Mesothelial cell of epicardium (in vitro differentiated cells): ENCODE measurements around the gene OR10AG1. TPM values are rescaled to one million over a fixed set of nuclear protein-coding genes. Genes with fewer than 3 reads are reported as not detected.

Source experiments
- DNase-seq, 2 experiments: peaks; one replicate each; pipeline ENCODE4 v3.0.0; 2021; ENCODE audit warnings: low spot score in 2 of 2; ENCODE audit not compliant: unreplicated experiment in 2 of 2
- H3K27ac Mint-ChIP-seq: 2 replicates; pipeline ENCODE4 v1.8.0; 2021; ENCODE audit warnings: mixed read lengths
- H3K27me3 Mint-ChIP-seq: 2 replicates; pipeline ENCODE4 v1.8.0; 2021; ENCODE audit warnings: low read depth, mixed read lengths
- H3K36me3 Mint-ChIP-seq: 2 replicates; pipeline ENCODE4 v1.8.0; 2021; ENCODE audit warnings: mixed read lengths
- H3K4me1 Mint-ChIP-seq: 2 replicates; pipeline ENCODE4 v1.8.0; 2021; ENCODE audit warnings: mixed read lengths
- H3K4me3 Mint-ChIP-seq: 2 replicates; pipeline ENCODE4 v1.8.0; 2021; ENCODE audit warnings: mild to moderate bottlenecking, moderate library complexity, mixed read lengths
- H3K9me3 Mint-ChIP-seq: 2 replicates; pipeline ENCODE4 v1.8.0; 2021; ENCODE audit warnings: mixed read lengths
- total RNA-seq: library from RNA; stranded (reverse); gene quantifications from 3 replicates; pipeline ENCODE4 v1.2.1, GENCODE V29; 2021
- TF ChIP-seq, protein P1 (sequence below): fragments of 200-600 bp; sonication (generic); IDR thresholded peaks from one replicate; pipeline ENCODE4 v1.5.0; 2021; ENCODE audit warnings: antibody characterized with exemption; ENCODE audit not compliant: unreplicated experiment

Gene OR10AG1, protein sequence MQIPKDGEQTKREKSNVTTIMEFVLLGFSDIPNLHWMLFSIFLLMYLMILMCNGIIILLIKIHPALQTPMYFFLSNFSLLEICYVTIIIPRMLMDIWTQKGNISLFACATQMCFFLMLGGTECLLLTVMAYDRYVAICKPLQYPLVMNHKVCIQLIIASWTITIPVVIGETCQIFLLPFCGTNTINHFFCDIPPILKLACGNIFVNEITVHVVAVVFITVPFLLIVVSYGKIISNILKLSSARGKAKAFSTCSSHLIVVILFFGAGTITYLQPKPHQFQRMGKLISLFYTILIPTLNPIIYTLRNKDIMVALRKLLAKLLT
- not detected in 3 replicates for total RNA-seq

- H3K27ac Mint-ChIP-seq, result no peak within 1 kb of the TSS
- no peaks in the 10 kb centered on the region for H3K27me3 Mint-ChIP-seq
- H3K4me1 Mint-ChIP-seq, result no peaks in the 10 kb centered on the region
- DNase-seq, result no peak
- no peaks in the 10 kb centered on the region for H3K36me3 Mint-ChIP-seq
- TF ChIP-seq, protein P1, sequence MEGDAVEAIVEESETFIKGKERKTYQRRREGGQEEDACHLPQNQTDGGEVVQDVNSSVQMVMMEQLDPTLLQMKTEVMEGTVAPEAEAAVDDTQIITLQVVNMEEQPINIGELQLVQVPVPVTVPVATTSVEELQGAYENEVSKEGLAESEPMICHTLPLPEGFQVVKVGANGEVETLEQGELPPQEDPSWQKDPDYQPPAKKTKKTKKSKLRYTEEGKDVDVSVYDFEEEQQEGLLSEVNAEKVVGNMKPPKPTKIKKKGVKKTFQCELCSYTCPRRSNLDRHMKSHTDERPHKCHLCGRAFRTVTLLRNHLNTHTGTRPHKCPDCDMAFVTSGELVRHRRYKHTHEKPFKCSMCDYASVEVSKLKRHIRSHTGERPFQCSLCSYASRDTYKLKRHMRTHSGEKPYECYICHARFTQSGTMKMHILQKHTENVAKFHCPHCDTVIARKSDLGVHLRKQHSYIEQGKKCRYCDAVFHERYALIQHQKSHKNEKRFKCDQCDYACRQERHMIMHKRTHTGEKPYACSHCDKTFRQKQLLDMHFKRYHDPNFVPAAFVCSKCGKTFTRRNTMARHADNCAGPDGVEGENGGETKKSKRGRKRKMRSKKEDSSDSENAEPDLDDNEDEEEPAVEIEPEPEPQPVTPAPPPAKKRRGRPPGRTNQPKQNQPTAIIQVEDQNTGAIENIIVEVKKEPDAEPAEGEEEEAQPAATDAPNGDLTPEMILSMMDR, result no peak
- H3K4me3 Mint-ChIP-seq, result no peak within 1 kb of the TSS
- H3K9me3 Mint-ChIP-seq, result no peaks in the 10 kb centered on the region
These were observed at the start of gene OR10AG1 for GRCh38 chr11:55969845-55970244. OR10AG1 (minus strand) TSS chr11:55969945; CDS start chr11:55969907, 38 bp downstream.

DNA sequence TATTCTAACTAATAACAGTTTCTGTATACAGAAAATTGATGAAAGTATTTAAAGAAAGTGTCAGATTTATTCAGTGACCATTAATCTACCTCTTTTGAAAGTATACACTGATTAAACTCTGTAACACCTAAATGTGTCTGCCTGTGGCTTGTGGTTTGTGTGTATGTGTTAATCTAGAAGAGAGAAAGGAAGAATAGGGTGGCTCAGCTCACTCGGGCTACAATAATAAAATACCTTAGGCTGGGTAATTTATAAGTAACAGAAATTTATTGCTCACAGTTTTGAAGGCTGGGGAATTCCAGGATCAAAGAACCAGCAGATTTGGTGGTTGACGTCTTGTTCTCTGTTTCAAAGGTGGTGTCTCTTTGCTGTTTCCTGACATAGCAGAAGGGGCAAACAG is 44.1 kb upstream of the OR10AG1 start:
- TF ChIP-seq, protein P1, result no peak
- Mint-ChIP-seq H3K27me3 (no peaks in the 10 kb centered on the region), H3K4me1 (no peaks in the 10 kb centered on the region), H3K9me3 (peaks cover 6% of the 10 kb centered on the region), H3K4me3 (no peak overlapping the region), H3K36me3 (no peaks in the 10 kb centered on the region), H3K27ac (no peak overlapping the region)
- DNase-seq, result no peak

DNA sequence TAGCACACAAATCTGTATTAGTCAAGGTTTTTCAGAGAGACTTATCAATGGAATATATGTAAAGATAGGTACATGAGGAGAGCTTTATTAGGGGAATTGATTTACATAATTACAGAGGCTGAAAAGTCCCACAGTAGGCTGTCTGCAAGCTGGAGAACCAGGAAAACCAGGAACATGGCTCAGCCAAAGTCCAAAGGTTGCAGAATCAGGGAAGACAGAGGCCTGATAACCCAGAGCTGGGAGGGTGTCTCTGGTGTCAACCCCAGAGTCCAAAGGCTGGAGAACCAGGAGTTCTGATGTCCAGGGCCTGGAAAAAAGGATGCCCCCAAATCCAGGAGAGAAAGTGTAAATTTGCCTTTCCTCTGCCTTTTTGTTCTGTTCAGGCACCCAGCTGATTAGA is 41.0 kb upstream of the OR10AG1 start:
- no peaks in the 10 kb centered on the region for H3K36me3 Mint-ChIP-seq
- H3K27me3 Mint-ChIP-seq, result no peaks in the 10 kb centered on the region
- H3K27ac Mint-ChIP-seq, result no peak overlapping the region
- H3K9me3 Mint-ChIP-seq, result peaks cover 9% of the 10 kb centered on the region
- H3K4me3 Mint-ChIP-seq, result no peak overlapping the region
- H3K4me1 Mint-ChIP-seq, result no peaks in the 10 kb centered on the region
- TF ChIP-seq, protein P1, result no peak
- no peak for DNase-seq

DNA sequence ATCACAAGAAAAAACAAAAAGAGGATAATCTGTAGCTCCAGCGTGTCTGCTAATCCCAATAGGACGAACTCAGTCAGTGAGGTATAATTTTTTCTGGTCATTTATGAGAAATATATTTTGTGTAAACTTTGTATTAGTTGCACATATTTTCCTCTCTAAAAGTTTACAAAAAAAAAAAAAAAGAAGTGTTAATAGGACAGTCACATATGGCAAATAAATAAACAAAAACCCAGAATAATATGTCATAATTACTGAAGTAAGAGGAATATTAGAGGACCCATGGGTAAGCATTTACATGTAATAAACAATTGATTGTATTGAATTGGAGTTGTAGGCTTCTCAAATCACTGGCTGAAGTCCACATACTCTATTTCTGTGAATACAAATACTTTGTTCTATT is 24.8 kb upstream of the OR10AG1 start, which contains the start of gene OR5F1:
TSS of gene OR5F1 (minus strand) at position 101 of the 400 bp plus-strand sequence. CDS start at position 101, 0 bp downstream.
- no peak for DNase-seq
- TF ChIP-seq, protein P1, result no peak
- Mint-ChIP-seq H3K27me3 (no peaks in the 10 kb centered on the region), H3K4me3 (no peak within 1 kb of the TSS), H3K4me1 (no peaks in the 10 kb centered on the region), H3K27ac (no peak within 1 kb of the TSS), H3K9me3 (peaks cover 24% of the 10 kb centered on the region), H3K36me3 (no peaks in the 10 kb centered on the region)

- no peak for DNase-seq
- Mint-ChIP-seq H3K36me3 (no peaks in the 10 kb centered on the region), H3K27me3 (no peaks in the 10 kb centered on the region), H3K4me1 (no peaks in the 10 kb centered on the region), H3K9me3 (no peaks in the 10 kb centered on the region), H3K4me3 (no peak overlapping the region), H3K27ac (no peak overlapping the region)
- TF ChIP-seq, protein P1, result no peak
These were observed 1.2 kb upstream of the OR10AG1 start for GRCh38 chr11:55970935-55971334.
